HG03439 (cell line): Measurements from ENCODE around the gene NPBWR2.

Experiments
- ATAC-seq: cut with Tn5 transposase; IDR thresholded peaks from one replicate; pipeline ENCODE4 v1.9.1; 2021; ENCODE audit warnings: mild to moderate bottlenecking, moderate library complexity; ENCODE audit not compliant: unreplicated experiment

NPBWR2 gene

GRCh38 chr20:64105846-64106434 is 1.4 kb downstream of the NPBWR2 start:
- ATAC-seq = no peak

- ATAC-seq = no peak
Measured at GRCh38 chr20:64104667-64105451, 2.5 kb downstream of the NPBWR2 start.

- ATAC-seq = no peak
Measured at GRCh38 chr20:64103871-64104666, 3.3 kb downstream of the NPBWR2 start.

GRCh38 chr20:64102647-64103354 is 4.6 kb downstream of the NPBWR2 start:
- no peak for ATAC-seq

- no peak for ATAC-seq
Measured at GRCh38 chr20:64101731-64102621, 5.4 kb downstream of the NPBWR2 start.

- no peak for ATAC-seq
Measured at GRCh38 chr20:64100946-64101688, 6.2 kb downstream of the NPBWR2 start.

- ATAC-seq = no peak
Measured at GRCh38 chr20:64100566-64100888, 6.8 kb downstream of the NPBWR2 start.

GRCh38 chr20:64099880-64100565 is 7.3 kb downstream of the NPBWR2 start:
- no peak for ATAC-seq

- ATAC-seq = no peak
Measured at GRCh38 chr20:64099086-64099786, 8.1 kb downstream of the NPBWR2 start.

- ATAC-seq = no peak
Measured at GRCh38 chr20:64098471-64099013, 8.8 kb downstream of the NPBWR2 start.

GRCh38 chr20:64096535-64096934 is 10.8 kb downstream of the NPBWR2 start:
- ATAC-seq = no peak

GRCh38 chr20:64095927-64096326 is 11.4 kb downstream of the NPBWR2 start:
- ATAC-seq = no peak

GRCh38 chr20:64095455-64095854 is 11.9 kb downstream of the NPBWR2 start:
- no peak for ATAC-seq

- ATAC-seq = no peak
Measured at GRCh38 chr20:64093013-64093503, 14.3 kb downstream of the NPBWR2 start.

- no peak for ATAC-seq
Measured at GRCh38 chr20:64092258-64093012, 14.9 kb downstream of the NPBWR2 start.

GRCh38 chr20:64091770-64092169 is 15.6 kb downstream of the NPBWR2 start:
- no peak for ATAC-seq

- ATAC-seq = no peak
Measured at GRCh38 chr20:64091340-64091739, 16.0 kb downstream of the NPBWR2 start.
